Choroid plexus epithelial cell (primary cell): ENCODE data around the gene TMCC3.

Experiments
- DNase-seq: peaks from one replicate; pipeline ENCODE4 v3.0.0-alpha.2; 2010; ENCODE audit warnings: low read depth
- H3K4me3 ChIP-seq: 2 replicates; pipeline ENCODE4 v1.5.1; 2011; ENCODE audit warnings: low read depth, mild to moderate bottlenecking, control low read depth, low read length, moderate library complexity
- CTCF ChIP-seq: conservative IDR thresholded peaks from 2 replicates; pipeline ENCODE4 v1.5.1; 2011; ENCODE audit warnings: low read depth, mild to moderate bottlenecking, control low read depth, inconsistent platforms, low read length, moderate library complexity

Gene TMCC3

GRCh38 chr12:94673496-94673895 is 23.1 kb upstream of the TMCC3 start:
- H3K4me3 ChIP-seq, result no peak overlapping the region
- DNase-seq, result no peak
- no peak for TF ChIP-seq CTCF

GRCh38 chr12:94671917-94672316 is 21.6 kb upstream of the TMCC3 start:
- TF ChIP-seq CTCF, result no peak
- H3K4me3 ChIP-seq, result no peak overlapping the region
- DNase-seq, result no peak

- H3K4me3 ChIP-seq, result no peak overlapping the region
- no peak for TF ChIP-seq CTCF
- DNase-seq, result no peak
Observed at GRCh38 chr12:94670898-94671297, 20.5 kb upstream of the TMCC3 start.

- no peak for TF ChIP-seq CTCF
- DNase-seq, result no peak
- no peak overlapping the region for H3K4me3 ChIP-seq
Observed at GRCh38 chr12:94670075-94670474, 19.7 kb upstream of the TMCC3 start.

GRCh38 chr12:94667031-94667540 is 16.7 kb upstream of the TMCC3 start:
- no peak for DNase-seq
- TF ChIP-seq CTCF, result no peak
- H3K4me3 ChIP-seq, result no peak overlapping the region

GRCh38 chr12:94666158-94666557 is 15.8 kb upstream of the TMCC3 start:
- no peak for TF ChIP-seq CTCF
- H3K4me3 ChIP-seq, result no peak overlapping the region
- no peak for DNase-seq

GRCh38 chr12:94663702-94664101 is 13.3 kb upstream of the TMCC3 start:
- DNase-seq, result no peak
- no peak for TF ChIP-seq CTCF
- H3K4me3 ChIP-seq, result no peak overlapping the region
